ENCODE results near the gene MCC. TPM values are rescaled to one million over a fixed set of nuclear protein-coding genes. Genes with fewer than 3 reads are reported as not detected.

Gene MCC
- total RNA-seq, 1 donor from 2014 or later, result 15.1 TPM

DNA sequence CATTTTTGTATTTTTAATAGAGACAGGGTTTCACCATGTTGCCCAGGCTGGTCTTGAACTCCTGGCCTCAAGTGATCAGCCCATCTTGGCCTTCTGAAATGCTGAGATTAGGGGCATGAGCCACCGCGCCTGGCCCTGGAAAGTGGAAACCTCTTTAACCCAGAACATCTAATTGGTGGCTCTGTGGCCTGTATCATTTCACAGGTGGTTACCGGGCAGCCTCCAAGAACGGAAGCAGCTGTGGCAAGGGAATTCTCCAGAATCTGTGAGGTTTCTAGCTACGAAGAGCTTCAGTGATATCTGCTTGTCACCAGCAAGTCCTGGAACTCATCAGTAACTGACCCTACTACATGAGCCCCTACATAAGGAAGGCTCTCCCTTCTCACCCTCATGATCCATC is 316.7 kb downstream of the MCC start:
- H3K4me1 ChIP-seq (ENCODE audit: control insufficient read depth in 3 of 3, insufficient read depth in 3 of 3, low read length in 3 of 3), result no peaks in the 10 kb centered on the region
- H3K36me3 ChIP-seq (ENCODE audit: control insufficient read depth in 3 of 3, insufficient read depth in 3 of 3, low read length in 3 of 3), result no peaks in the 10 kb centered on the region
- no peaks in the 10 kb centered on the region for H3K27me3 ChIP-seq (ENCODE audit: control insufficient read depth in 3 of 3, insufficient read depth in 3 of 3, low read length in 3 of 3)
- no peak overlapping the region for H3K27ac ChIP-seq (ENCODE audit: low read depth, low read length)
- no peaks in the 10 kb centered on the region for H3K9me3 ChIP-seq (ENCODE audit: control insufficient read depth in 3 of 3, low read length in 3 of 3)
- H3K4me3 ChIP-seq (ENCODE audit: low read length in 3 of 3), result no peak overlapping the region
- H3K9ac ChIP-seq (ENCODE audit: low read depth in 1 of 3, low read length in 3 of 3), result no peak overlapping the region

DNA sequence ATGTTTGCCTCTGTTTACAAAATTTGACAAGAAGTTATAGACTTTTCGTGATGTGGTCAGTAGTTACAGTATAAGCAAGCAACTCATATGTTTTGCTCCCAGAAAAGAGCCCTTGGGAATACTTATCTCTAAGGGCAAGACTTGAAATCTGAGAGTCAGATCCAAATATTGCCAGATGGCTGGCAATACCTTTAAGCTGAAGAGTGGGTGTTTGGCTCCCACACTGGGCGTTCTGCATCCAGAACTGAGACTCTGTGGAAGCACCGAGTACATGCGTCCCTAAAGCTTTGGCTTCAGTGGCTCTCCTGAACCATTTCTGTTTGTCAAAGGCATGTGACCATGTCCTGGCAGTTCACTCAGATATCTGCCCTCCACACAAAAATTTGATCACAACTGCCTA is 317.5 kb downstream of the MCC start:
- no peaks in the 10 kb centered on the region for H3K4me1 ChIP-seq (ENCODE audit: control insufficient read depth in 3 of 3, insufficient read depth in 3 of 3, low read length in 3 of 3)
- no peaks in the 10 kb centered on the region for H3K9me3 ChIP-seq (ENCODE audit: control insufficient read depth in 3 of 3, low read length in 3 of 3)
- H3K36me3 ChIP-seq (ENCODE audit: control insufficient read depth in 3 of 3, insufficient read depth in 3 of 3, low read length in 3 of 3), result no peaks in the 10 kb centered on the region
- no peak overlapping the region for H3K4me3 ChIP-seq (ENCODE audit: low read length in 3 of 3)
- H3K27me3 ChIP-seq (ENCODE audit: control insufficient read depth in 3 of 3, insufficient read depth in 3 of 3, low read length in 3 of 3), result no peaks in the 10 kb centered on the region
- no peak overlapping the region for H3K9ac ChIP-seq (ENCODE audit: low read depth in 1 of 3, low read length in 3 of 3)
- H3K27ac ChIP-seq (ENCODE audit: low read depth, low read length), result no peak overlapping the region

DNA sequence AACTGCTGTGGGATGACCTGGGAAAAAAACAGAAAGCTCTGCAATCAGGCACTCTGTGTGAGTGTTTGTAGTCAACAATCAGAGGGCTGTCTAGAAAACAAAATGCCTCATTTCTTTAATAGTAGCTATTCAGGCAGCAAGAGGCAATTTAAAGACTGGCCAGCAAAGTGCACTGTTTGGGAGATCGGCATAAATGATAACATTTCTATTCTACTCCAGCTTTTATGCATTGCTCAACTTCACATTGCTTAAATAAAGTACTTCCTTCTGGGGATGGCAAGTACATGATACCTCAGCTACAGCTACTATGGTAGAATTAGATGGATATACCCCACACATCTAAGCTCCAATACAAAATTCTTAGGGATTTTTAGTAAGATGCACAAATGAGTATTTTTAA is 318.5 kb downstream of the MCC start:
- H3K27ac ChIP-seq (ENCODE audit: low read depth, low read length), result no peak overlapping the region
- H3K9me3 ChIP-seq (ENCODE audit: control insufficient read depth in 3 of 3, low read length in 3 of 3), result no peaks in the 10 kb centered on the region
- H3K4me3 ChIP-seq (ENCODE audit: low read length in 3 of 3), result no peak overlapping the region
- no peaks in the 10 kb centered on the region for H3K36me3 ChIP-seq (ENCODE audit: control insufficient read depth in 3 of 3, insufficient read depth in 3 of 3, low read length in 3 of 3)
- no peak overlapping the region for H3K9ac ChIP-seq (ENCODE audit: low read depth in 1 of 3, low read length in 3 of 3)
- H3K4me1 ChIP-seq (ENCODE audit: control insufficient read depth in 3 of 3, insufficient read depth in 3 of 3, low read length in 3 of 3), result peaks cover 0 to 2% (median 0%) of the 10 kb centered on the region in 3 donors
- no peaks in the 10 kb centered on the region for H3K27me3 ChIP-seq (ENCODE audit: control insufficient read depth in 3 of 3, insufficient read depth in 3 of 3, low read length in 3 of 3)

DNA sequence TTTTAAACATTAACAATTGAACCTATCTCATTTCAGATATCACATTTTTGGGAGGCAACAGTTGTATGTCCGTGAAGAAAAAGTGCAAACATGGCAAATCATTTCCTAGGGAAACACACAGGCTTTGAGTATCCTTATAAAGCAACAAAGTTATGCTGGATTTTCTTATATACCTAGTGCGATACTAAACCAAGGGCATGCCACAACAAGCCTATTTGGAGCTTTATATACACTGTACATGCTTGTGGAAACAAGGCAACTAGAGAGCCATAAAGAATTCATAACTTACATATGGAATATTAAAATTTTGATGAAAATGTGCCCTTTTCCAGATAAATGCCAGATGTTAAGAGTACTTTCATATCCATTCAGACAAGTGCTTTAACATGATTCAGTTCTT is 320.3 kb downstream of the MCC start:
- no peaks in the 10 kb centered on the region for H3K36me3 ChIP-seq (ENCODE audit: control insufficient read depth in 3 of 3, insufficient read depth in 3 of 3, low read length in 3 of 3)
- H3K4me1 ChIP-seq (ENCODE audit: control insufficient read depth in 3 of 3, insufficient read depth in 3 of 3, low read length in 3 of 3), result peaks cover 3 to 11% (median 6%) of the 10 kb centered on the region in 3 donors
- H3K27me3 ChIP-seq (ENCODE audit: control insufficient read depth in 3 of 3, insufficient read depth in 3 of 3, low read length in 3 of 3), result no peaks in the 10 kb centered on the region
- H3K9me3 ChIP-seq (ENCODE audit: control insufficient read depth in 3 of 3, low read length in 3 of 3), result no peaks in the 10 kb centered on the region
- H3K4me3 ChIP-seq (ENCODE audit: low read length in 3 of 3), result no peak overlapping the region
- no peak overlapping the region for H3K9ac ChIP-seq (ENCODE audit: low read depth in 1 of 3, low read length in 3 of 3)
- H3K27ac ChIP-seq (ENCODE audit: low read depth, low read length), result no peak overlapping the region

DNA sequence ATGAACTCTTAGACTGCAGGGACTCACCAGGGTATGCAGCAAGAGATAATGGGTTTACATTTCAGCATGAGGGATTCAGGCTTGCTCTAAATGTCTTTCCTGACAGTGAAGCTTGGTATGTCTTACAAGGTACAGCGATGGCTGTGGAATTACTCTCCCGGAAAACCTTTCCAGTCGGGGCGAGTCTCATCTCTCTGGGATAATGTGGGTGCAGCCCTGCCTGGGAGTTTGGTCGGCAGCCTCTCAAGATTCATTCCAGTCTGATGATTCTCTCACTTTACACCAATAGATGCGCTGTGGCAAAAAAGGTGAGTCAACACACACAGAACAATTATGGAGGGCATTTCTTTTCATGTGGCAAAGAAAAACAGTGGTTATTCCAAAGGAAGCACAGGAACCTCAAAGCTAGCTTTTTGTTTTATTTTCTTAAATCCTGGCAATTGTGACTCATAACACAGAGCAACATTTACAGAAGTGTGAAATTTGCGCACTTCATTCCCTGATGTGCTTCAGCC is 321.3 kb downstream of the MCC start:
- H3K27ac ChIP-seq (ENCODE audit: low read depth, low read length), result no peak overlapping the region
- H3K9me3 ChIP-seq (ENCODE audit: control insufficient read depth in 3 of 3, low read length in 3 of 3), result no peaks in the 10 kb centered on the region
- H3K9ac ChIP-seq (ENCODE audit: low read depth in 1 of 3, low read length in 3 of 3), result no peak overlapping the region
- H3K4me3 ChIP-seq (ENCODE audit: low read length in 3 of 3), result no peak overlapping the region
- H3K27me3 ChIP-seq (ENCODE audit: control insufficient read depth in 3 of 3, insufficient read depth in 3 of 3, low read length in 3 of 3), result no peaks in the 10 kb centered on the region
- peaks cover 3 to 16% (median 10%) of the 10 kb centered on the region in 3 donors for H3K4me1 ChIP-seq (ENCODE audit: control insufficient read depth in 3 of 3, insufficient read depth in 3 of 3, low read length in 3 of 3)
- no peaks in the 10 kb centered on the region for H3K36me3 ChIP-seq (ENCODE audit: control insufficient read depth in 3 of 3, insufficient read depth in 3 of 3, low read length in 3 of 3)

DNA sequence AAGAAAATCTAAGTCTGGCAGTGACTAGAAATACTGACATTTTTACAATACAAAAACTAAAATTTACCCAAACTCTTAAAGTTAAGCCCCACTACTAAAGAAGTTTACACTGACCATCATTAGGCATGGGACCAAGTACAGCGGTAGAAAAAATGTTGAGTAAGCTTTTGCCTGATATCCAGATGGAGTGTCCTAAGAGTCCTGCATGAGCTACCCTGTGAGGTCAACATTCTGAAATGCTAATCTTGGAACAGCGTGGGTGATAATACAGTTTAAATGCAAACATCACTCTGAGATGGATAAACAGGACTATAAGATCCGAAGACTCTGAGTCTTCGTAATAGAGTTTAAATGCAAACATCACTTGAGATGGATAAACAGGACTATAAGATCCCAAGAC is 322.0 kb downstream of the MCC start:
- Histone ChIP-seq H3K27ac (ENCODE audit: low read depth, low read length) (no peak overlapping the region), H3K27me3 (ENCODE audit: control insufficient read depth in 3 of 3, insufficient read depth in 3 of 3, low read length in 3 of 3) (no peaks in the 10 kb centered on the region), H3K36me3 (ENCODE audit: control insufficient read depth in 3 of 3, insufficient read depth in 3 of 3, low read length in 3 of 3) (no peaks in the 10 kb centered on the region), H3K4me1 (ENCODE audit: control insufficient read depth in 3 of 3, insufficient read depth in 3 of 3, low read length in 3 of 3) (peaks cover 3 to 16% (median 10%) of the 10 kb centered on the region in 3 donors), H3K4me3 (ENCODE audit: low read length in 3 of 3) (no peak overlapping the region), H3K9me3 (ENCODE audit: control insufficient read depth in 3 of 3, low read length in 3 of 3) (no peaks in the 10 kb centered on the region), H3K9ac (ENCODE audit: low read depth in 1 of 3, low read length in 3 of 3) (no peak overlapping the region)

DNA sequence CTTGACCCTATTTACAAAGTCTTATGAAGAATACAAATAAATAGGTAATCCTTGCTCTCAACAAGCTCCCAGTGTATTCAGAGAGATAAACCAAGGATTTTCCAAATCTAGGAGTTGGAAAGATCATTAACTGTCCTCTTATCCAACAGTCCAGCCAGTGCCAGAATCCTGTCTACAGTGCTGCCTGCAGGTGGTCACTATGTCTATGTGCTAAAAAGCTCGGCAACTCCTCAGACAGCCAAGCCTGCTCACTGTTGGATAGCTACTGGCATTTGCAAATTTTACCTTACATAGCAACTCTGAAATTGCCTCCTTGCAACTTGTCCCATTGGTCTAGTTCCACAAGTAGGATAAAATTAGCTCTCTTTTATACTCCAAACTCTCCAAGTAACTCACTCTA is 324.2 kb downstream of the MCC start:
- Histone ChIP-seq H3K9ac (ENCODE audit: low read depth in 1 of 3, low read length in 3 of 3) (no peak overlapping the region), H3K9me3 (ENCODE audit: control insufficient read depth in 3 of 3, low read length in 3 of 3) (no peaks in the 10 kb centered on the region), H3K27me3 (ENCODE audit: control insufficient read depth in 3 of 3, insufficient read depth in 3 of 3, low read length in 3 of 3) (no peaks in the 10 kb centered on the region), H3K36me3 (ENCODE audit: control insufficient read depth in 3 of 3, insufficient read depth in 3 of 3, low read length in 3 of 3) (no peaks in the 10 kb centered on the region), H3K4me1 (ENCODE audit: control insufficient read depth in 3 of 3, insufficient read depth in 3 of 3, low read length in 3 of 3) (peaks cover 3 to 16% (median 10%) of the 10 kb centered on the region in 3 donors), H3K27ac (ENCODE audit: low read depth, low read length) (no peak overlapping the region), H3K4me3 (ENCODE audit: low read length in 3 of 3) (no peak overlapping the region)

DNA sequence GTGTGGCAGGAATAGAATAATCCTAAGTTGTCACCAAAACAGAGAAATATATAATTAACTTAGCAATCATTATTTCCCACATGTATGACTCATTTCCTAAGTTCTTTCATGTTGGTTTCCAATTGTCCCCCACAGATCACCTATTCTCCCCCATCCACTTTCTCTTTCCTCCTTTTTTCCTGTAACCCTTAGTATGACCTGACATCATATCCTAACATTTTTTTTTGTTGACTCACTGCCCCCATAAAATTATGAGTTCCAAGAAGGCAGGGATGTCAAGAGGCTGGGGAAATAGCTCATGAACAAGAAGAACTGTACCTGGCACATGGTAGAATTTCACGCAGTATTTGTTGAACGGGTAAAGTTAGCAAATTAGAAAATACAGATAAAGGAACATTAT is 324.9 kb downstream of the MCC start:
- H3K9ac ChIP-seq (ENCODE audit: low read depth in 1 of 3, low read length in 3 of 3), result no peak overlapping the region
- H3K4me1 ChIP-seq (ENCODE audit: control insufficient read depth in 3 of 3, insufficient read depth in 3 of 3, low read length in 3 of 3), result peaks cover 3 to 16% (median 10%) of the 10 kb centered on the region in 3 donors
- no peaks in the 10 kb centered on the region for H3K36me3 ChIP-seq (ENCODE audit: control insufficient read depth in 3 of 3, insufficient read depth in 3 of 3, low read length in 3 of 3)
- no peak overlapping the region for H3K27ac ChIP-seq (ENCODE audit: low read depth, low read length)
- no peak overlapping the region for H3K4me3 ChIP-seq (ENCODE audit: low read length in 3 of 3)
- H3K27me3 ChIP-seq (ENCODE audit: control insufficient read depth in 3 of 3, insufficient read depth in 3 of 3, low read length in 3 of 3), result no peaks in the 10 kb centered on the region
- no peaks in the 10 kb centered on the region for H3K9me3 ChIP-seq (ENCODE audit: control insufficient read depth in 3 of 3, low read length in 3 of 3)

DNA sequence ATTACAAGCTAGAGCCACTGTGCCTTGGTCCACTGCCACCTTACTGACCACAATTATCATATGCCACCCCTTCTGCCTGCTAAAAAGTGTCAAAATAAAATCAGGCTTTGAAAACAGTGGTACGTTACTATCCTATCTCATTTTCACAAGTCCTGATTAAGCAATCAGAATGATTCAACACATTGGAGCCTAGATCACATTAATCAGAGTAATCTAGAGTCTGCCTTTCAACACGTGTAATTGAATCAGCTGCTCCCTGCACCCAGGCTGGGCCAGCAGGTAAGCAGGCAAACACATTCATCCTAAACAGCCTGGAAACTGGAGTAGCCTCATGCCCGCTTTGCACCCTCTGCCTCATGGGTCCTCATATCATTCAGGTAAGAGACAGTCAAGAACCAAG is 325.5 kb downstream of the MCC start:
- Histone ChIP-seq H3K9me3 (ENCODE audit: control insufficient read depth in 3 of 3, low read length in 3 of 3) (no peaks in the 10 kb centered on the region), H3K9ac (ENCODE audit: low read depth in 1 of 3, low read length in 3 of 3) (no peak overlapping the region), H3K27ac (ENCODE audit: low read depth, low read length) (no peak overlapping the region), H3K4me1 (ENCODE audit: control insufficient read depth in 3 of 3, insufficient read depth in 3 of 3, low read length in 3 of 3) (peaks cover 3 to 16% (median 10%) of the 10 kb centered on the region in 3 donors), H3K27me3 (ENCODE audit: control insufficient read depth in 3 of 3, insufficient read depth in 3 of 3, low read length in 3 of 3) (no peaks in the 10 kb centered on the region), H3K36me3 (ENCODE audit: control insufficient read depth in 3 of 3, insufficient read depth in 3 of 3, low read length in 3 of 3) (no peaks in the 10 kb centered on the region), H3K4me3 (ENCODE audit: low read length in 3 of 3) (no peak overlapping the region)

DNA sequence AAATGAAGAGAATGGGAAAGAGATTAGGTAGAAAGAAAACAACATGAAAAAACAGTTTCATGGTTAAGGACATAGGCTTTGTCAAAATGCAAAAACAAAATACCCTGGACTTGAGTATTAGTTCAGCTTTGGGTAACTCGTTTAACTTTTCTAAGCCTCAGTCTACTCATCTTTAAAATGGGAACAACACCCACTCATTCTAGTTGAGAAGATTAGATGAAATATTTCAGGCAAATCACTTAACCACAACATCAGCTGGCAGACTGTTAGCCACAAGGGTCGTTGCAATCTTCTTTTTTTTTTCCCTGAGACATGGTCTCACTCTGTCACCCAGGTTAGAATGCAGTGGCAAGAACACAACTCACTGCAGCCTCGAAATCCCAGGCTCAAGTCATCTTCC is 326.0 kb downstream of the MCC start:
- Histone ChIP-seq H3K9me3 (ENCODE audit: control insufficient read depth in 3 of 3, low read length in 3 of 3) (no peaks in the 10 kb centered on the region), H3K27ac (ENCODE audit: low read depth, low read length) (no peak overlapping the region), H3K27me3 (ENCODE audit: control insufficient read depth in 3 of 3, insufficient read depth in 3 of 3, low read length in 3 of 3) (no peaks in the 10 kb centered on the region), H3K36me3 (ENCODE audit: control insufficient read depth in 3 of 3, insufficient read depth in 3 of 3, low read length in 3 of 3) (no peaks in the 10 kb centered on the region), H3K4me3 (ENCODE audit: low read length in 3 of 3) (no peak overlapping the region), H3K9ac (ENCODE audit: low read depth in 1 of 3, low read length in 3 of 3) (no peak overlapping the region), H3K4me1 (ENCODE audit: control insufficient read depth in 3 of 3, insufficient read depth in 3 of 3, low read length in 3 of 3) (peaks cover 3 to 16% (median 10%) of the 10 kb centered on the region in 3 donors)

DNA sequence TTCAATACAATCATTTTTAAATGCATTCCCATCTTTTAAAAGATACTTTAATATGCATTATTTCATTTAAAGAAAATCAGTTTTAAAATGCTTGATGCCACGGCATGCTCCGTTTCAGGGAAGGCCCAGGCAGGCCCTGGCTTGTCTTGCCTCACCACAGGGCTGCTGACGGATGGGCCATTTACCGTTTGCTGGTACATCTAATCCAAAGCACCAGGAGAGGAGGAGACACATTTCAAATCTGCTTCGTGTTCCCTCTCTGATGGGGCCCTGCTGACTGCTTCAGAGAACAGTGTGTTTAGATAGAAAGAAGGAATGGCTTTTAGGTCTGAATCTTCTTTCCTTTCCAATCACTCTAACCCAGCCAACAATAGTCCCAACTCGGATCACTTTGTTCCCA is 326.4 kb downstream of the MCC start:
- Histone ChIP-seq H3K4me3 (ENCODE audit: low read length in 3 of 3) (no peak overlapping the region), H3K27me3 (ENCODE audit: control insufficient read depth in 3 of 3, insufficient read depth in 3 of 3, low read length in 3 of 3) (no peaks in the 10 kb centered on the region), H3K9me3 (ENCODE audit: control insufficient read depth in 3 of 3, low read length in 3 of 3) (no peaks in the 10 kb centered on the region), H3K27ac (ENCODE audit: low read depth, low read length) (no peak overlapping the region), H3K4me1 (ENCODE audit: control insufficient read depth in 3 of 3, insufficient read depth in 3 of 3, low read length in 3 of 3) (peaks cover 3 to 16% (median 10%) of the 10 kb centered on the region in 3 donors), H3K9ac (ENCODE audit: low read depth in 1 of 3, low read length in 3 of 3) (no peak overlapping the region), H3K36me3 (ENCODE audit: control insufficient read depth in 3 of 3, insufficient read depth in 3 of 3, low read length in 3 of 3) (no peaks in the 10 kb centered on the region)
